ENCODE results near the gene RENBP.

Gene RENBP

GRCh38 chrX:153919281-153919680 is 25.2 kb downstream of the RENBP start:
- TF ChIP-seq MAX (IDR thresholded peaks at IDR 0.05; ENCODE audit: low read depth, low read length) = no peak
- no peak for TF ChIP-seq POLR2A (IDR thresholded peaks at IDR 0.05; ENCODE audit: extremely low read depth, insufficient read length)
- no peak for TF ChIP-seq MYC (IDR thresholded peaks at IDR 0.05; ENCODE audit: low read depth, low read length)
- TF ChIP-seq, protein P1, sequence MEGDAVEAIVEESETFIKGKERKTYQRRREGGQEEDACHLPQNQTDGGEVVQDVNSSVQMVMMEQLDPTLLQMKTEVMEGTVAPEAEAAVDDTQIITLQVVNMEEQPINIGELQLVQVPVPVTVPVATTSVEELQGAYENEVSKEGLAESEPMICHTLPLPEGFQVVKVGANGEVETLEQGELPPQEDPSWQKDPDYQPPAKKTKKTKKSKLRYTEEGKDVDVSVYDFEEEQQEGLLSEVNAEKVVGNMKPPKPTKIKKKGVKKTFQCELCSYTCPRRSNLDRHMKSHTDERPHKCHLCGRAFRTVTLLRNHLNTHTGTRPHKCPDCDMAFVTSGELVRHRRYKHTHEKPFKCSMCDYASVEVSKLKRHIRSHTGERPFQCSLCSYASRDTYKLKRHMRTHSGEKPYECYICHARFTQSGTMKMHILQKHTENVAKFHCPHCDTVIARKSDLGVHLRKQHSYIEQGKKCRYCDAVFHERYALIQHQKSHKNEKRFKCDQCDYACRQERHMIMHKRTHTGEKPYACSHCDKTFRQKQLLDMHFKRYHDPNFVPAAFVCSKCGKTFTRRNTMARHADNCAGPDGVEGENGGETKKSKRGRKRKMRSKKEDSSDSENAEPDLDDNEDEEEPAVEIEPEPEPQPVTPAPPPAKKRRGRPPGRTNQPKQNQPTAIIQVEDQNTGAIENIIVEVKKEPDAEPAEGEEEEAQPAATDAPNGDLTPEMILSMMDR (IDR thresholded peaks at IDR 0.05; ENCODE audit: low read depth, low read length) = no peak
- DNase-seq (ENCODE audit: low read depth) = no peak
- H3K4me3 ChIP-seq (ENCODE audit: low read depth, low read length) = no peak overlapping the region

- TF ChIP-seq MAX (IDR thresholded peaks at IDR 0.05; ENCODE audit: low read depth, low read length) (no peak), MYC (IDR thresholded peaks at IDR 0.05; ENCODE audit: low read depth, low read length) (no peak), POLR2A (IDR thresholded peaks at IDR 0.05; ENCODE audit: extremely low read depth, insufficient read length) (no peak)
- TF ChIP-seq, protein P1 (IDR thresholded peaks at IDR 0.05; ENCODE audit: low read depth, low read length) = no peak
- no peak overlapping the region for H3K4me3 ChIP-seq (ENCODE audit: low read depth, low read length)
- DNase-seq (ENCODE audit: low read depth) = no peak
These were observed 26.6 kb downstream of the RENBP start for GRCh38 chrX:153917869-153918268.

DNA sequence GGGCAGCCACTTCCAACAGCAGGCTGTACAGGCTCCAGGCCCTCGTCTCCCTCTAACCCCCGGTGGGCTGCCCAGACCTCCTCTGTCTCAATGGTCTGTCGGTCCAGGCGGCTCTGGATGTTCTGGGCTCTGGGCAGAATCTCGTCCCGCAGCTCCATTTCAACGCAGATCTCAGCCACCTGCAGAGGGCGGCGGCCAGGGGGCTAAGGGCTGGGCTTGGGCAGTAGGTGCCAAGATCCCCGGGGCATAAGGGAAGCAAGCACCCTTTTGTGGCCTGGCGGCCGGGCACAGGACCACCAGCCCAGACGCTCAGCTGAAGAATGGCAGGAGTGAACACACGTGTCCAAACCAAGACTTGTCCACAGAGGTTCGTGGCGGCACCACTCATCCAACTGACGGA is 30.7 kb downstream of the RENBP start:
- H3K4me3 ChIP-seq (ENCODE audit: low read depth, low read length) = no peak overlapping the region
- DNase-seq (ENCODE audit: low read depth) = no peak
- TF ChIP-seq MAX (IDR thresholded peaks at IDR 0.05; ENCODE audit: low read depth, low read length) (no peak), POLR2A (IDR thresholded peaks at IDR 0.05; ENCODE audit: extremely low read depth, insufficient read length) (no peak), MYC (IDR thresholded peaks at IDR 0.05; ENCODE audit: low read depth, low read length) (no peak)
- TF ChIP-seq, protein P1 (IDR thresholded peaks at IDR 0.05; ENCODE audit: low read depth, low read length) = no peak

GRCh38 chrX:153913211-153913610 is 31.2 kb downstream of the RENBP start:
- TF ChIP-seq MAX (IDR thresholded peaks at IDR 0.05; ENCODE audit: low read depth, low read length) = no peak
- no peak for TF ChIP-seq POLR2A (IDR thresholded peaks at IDR 0.05; ENCODE audit: extremely low read depth, insufficient read length)
- TF ChIP-seq, protein P1 (IDR thresholded peaks at IDR 0.05; ENCODE audit: low read depth, low read length) = no peak
- no peak for TF ChIP-seq MYC (IDR thresholded peaks at IDR 0.05; ENCODE audit: low read depth, low read length)
- DNase-seq (ENCODE audit: low read depth) = no peak
- no peak overlapping the region for H3K4me3 ChIP-seq (ENCODE audit: low read depth, low read length)

- no peak overlapping the region for H3K4me3 ChIP-seq (ENCODE audit: low read depth, low read length)
- no peak for DNase-seq (ENCODE audit: low read depth)
- no peak for TF ChIP-seq MYC (IDR thresholded peaks at IDR 0.05; ENCODE audit: low read depth, low read length)
- TF ChIP-seq, protein P1 (IDR thresholded peaks at IDR 0.05; ENCODE audit: low read depth, low read length) = no peak
These were observed 32.6 kb downstream of the RENBP start for GRCh38 chrX:153911798-153912197.

- DNase-seq (ENCODE audit: low read depth) = no peak
- TF ChIP-seq, protein P1 (IDR thresholded peaks at IDR 0.05; ENCODE audit: low read depth, low read length) = no peak
- TF ChIP-seq MAX (IDR thresholded peaks at IDR 0.05; ENCODE audit: low read depth, low read length) (no peak), MYC (IDR thresholded peaks at IDR 0.05; ENCODE audit: low read depth, low read length) (no peak), POLR2A (IDR thresholded peaks at IDR 0.05; ENCODE audit: extremely low read depth, insufficient read length) (no peak)
- no peak overlapping the region for H3K4me3 ChIP-seq (ENCODE audit: low read depth, low read length)
These were observed 34.0 kb downstream of the RENBP start for GRCh38 chrX:153910446-153910845.

Measured in NB4 (cell line).